Hindlimb muscle (tissue), 1 donor: ENCODE results near the gene TARBP2. TPM values are rescaled to one million over a fixed set of nuclear protein-coding genes. Genes with fewer than 3 reads are reported as not detected.
A peak's percentile ranks its signal among the peaks of the same experiment; 100 is the strongest.

Source experiments
- DNase-seq: peaks from one replicate; pipeline ENCODE4 v3.0.0-alpha.2; 2013
- polyA plus RNA-seq: library from polyadenylated mRNA; unstranded; fragments of 120-200 nt; gene quantifications from one replicate; pipeline ENCODE4 v1.2.1, GENCODE V29; 2013; ENCODE audit not compliant: insufficient read length

Gene TARBP2
- polyA plus RNA-seq, result 24.7 TPM

DNA sequence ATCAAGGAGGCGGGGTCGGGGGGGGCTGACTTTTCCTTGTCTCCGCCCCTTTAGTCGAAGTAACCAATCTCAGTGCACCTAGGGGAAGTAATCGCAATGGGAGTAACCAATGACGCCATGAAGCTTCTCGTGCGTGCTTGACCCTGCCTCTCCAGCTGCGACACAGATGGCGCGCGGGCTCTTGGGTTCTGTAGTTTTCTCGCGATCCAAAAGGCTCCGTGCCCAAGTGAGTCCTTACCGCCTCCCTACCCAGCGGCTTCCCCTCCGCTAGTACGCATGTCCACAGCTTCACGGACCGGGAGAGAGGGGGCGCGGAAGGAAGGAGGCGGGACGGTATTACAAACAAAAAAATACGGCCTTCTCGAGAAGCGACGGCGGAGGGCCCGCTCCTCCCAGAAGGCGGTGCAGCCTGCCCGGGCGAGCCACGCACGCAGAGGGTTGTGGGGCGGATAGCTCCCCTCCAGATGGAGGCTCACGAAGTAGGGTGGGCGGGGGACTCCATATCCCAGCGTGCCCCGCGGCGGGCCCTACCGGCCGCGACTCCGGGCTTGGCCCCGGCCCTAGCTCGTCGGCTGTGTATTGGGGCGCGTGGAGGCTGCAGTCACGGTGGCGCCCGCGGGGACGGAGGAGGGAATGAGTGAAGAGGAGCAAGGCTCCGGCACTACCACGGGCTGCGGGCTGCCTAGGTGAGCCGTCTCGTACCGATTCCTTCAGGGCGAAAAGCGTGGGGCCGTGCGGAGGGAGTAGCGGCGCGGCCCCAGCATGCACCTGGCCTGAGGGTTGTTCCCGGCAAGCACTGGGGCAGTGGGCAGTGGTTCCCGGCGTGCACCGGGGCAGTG, at the start of gene TARBP2:
TSS of gene TARBP2 (plus strand) at position 508 of the 839 bp plus-strand sequence. CDS start at position 634, 126 bp downstream.
- DNase-seq, result peak; percentile 99

GRCh38 chr12:53451661-53452158, 49.4 kb upstream of the TARBP2 start, which contains the start of gene PCBP2:
PCBP2 (plus strand) TSS chr12:53452102; CDS start chr12:53454801, 2,699 bp downstream.
- peak; percentile 98 for DNase-seq

DNA sequence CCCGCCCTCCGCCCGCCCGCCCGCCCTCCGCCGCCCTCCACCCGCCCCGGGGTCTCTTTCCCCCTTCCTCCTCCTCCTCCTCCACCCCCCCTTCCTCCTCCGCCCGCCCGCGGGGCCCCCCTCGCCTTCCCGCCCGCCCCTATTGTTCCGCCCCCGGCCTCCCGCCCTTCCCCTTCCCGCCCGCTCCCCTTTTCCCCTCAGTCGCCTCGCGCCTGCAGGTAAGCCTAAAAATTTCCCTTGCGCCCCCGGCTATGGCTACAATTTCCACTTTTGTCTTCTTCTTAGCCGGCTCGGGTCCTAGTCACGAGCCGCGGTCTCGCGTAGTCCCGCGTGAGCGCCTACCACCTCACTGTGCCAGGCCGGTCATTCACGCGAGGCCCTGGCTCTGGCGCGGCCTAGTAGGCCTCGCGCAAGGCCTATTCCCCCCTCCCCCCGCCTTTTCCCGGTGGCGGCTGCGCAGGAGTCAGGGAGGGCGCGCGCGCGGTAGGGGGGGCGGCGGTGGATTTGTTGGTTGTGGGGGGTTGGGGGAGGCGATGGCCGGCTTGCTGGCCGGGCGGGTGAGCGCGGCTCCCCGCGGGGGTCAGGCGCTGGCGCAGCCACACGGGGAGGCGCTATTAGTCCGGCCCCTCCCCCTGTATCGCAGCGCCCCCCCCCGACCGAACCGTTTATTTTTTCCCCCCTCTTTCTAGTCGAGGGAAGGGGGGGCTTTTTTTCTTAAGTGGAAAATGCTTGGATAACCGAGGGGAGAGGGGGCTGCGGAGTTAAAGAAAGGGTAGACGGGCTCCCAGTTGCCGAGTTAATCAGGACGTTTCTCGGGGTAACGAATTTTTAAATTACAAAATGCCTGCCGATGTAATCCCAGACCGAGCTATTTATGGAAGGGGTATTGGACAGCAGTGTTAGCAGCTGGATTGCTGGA, 48.7 kb upstream of the TARBP2 start:
- DNase-seq, result peak; percentile 87

DNA sequence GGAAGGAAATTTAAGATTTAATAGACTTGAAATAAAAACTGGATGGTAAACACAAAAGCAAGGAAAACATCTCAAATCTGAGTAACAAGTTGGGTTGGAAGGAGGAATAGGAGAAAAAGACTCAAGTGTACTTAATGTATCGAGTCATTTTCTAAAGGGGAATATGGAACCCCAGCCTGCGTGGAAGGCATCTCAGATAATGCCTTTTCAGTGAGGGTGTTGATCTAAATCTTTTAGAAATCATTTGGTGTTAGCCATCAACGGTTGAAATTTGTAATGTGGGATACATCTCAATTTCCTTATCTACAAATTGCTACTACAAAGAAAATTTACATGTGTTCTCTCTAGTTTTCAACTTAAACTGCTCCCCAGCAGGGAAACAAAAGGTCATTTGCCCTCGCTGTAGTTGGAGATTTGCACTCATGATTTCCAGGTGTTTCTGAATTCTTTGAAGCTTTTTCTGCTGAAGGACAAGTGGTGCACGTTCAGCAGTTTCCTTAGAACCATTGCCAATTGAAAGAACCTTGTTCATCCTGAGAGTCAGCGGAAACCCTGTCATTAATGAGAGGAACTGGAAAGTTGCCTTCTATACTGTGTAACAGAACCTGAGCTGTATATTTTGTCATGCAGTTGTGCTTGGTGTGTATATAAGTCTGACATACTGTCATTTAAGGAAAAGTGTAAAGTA, 47.0 kb upstream of the TARBP2 start:
- no peak for DNase-seq

DNA sequence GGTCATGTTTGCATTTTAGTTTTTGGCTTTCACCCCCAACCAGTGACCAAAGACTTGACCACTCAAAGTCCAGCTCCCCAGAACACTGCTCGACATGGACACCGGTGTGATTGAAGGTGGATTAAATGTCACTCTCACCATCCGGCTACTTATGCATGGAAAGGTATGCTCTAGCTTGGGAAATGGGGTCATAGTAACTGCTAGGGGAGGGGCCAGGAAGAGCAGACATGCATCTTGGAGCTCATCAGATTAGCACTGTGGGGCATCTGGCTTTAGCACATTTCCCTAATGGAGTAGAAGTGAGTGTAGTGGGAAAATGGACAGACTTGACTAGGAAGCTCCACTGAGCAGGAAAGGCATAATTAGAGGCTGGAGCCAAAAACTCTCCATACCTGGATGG, 46.4 kb upstream of the TARBP2 start:
- DNase-seq, result no peak

GRCh38 chr12:53456654-53457366, 44.3 kb upstream of the TARBP2 start:
- no peak for DNase-seq

DNA sequence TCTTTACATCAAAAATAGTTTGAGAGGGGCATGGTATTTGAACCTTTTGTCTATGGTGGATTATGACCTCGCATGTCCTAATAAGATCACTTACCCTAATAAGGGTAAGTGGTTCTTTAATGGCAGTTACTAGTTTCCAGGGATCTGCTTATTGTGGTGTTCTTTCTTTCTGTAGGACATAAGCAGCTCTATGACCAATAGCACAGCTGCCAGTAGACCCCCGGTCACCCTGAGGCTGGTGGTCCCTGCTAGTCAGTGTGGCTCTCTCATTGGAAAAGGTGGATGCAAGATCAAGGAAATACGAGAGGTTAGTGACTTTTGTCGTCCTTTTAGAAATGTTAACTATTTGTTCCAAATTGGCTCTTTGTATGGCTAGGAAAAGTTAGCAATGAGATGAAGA, 42.0 kb upstream of the TARBP2 start:
- DNase-seq, result no peak

DNA sequence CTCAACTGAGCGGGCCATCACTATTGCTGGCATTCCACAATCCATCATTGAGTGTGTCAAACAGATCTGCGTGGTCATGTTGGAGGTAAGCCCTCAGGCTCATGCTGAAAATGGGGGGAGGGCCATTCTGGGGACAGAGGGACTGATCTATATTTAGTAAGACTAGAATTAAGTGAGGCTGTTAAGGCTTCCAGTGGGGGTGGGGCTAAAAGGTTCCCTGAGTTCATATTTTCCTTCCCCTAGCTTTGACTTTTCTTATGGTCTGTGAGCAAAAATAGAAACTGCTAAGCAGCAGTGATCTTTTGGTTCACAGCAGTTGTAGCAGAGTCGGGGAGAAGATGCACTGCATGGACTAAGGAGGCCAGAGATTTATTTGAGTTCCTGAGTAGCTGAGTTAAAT, 40.0 kb upstream of the TARBP2 start:
- no peak for DNase-seq

GRCh38 chr12:53461591-53461990, 39.5 kb upstream of the TARBP2 start:
- DNase-seq, result no peak

DNA sequence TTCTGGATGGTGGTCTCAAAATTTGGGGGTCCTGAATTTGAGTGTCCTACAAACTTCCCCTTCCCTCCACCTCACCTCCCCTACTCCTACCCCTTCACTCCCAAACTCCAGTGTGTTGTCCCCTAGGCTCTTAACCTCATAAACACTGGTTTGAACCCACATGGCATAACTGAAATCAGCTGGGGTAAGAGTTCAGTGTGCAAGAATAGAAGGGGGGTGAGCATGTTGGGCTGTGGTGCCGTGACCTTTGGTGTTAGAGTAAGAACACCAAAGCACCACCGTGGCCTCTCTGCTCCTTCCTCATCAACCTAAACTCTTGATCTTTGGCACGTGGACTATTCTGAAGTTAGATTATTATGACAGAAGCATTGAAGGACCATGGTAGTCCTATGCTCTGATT, 38.1 kb upstream of the TARBP2 start:
- DNase-seq, result no peak

DNA sequence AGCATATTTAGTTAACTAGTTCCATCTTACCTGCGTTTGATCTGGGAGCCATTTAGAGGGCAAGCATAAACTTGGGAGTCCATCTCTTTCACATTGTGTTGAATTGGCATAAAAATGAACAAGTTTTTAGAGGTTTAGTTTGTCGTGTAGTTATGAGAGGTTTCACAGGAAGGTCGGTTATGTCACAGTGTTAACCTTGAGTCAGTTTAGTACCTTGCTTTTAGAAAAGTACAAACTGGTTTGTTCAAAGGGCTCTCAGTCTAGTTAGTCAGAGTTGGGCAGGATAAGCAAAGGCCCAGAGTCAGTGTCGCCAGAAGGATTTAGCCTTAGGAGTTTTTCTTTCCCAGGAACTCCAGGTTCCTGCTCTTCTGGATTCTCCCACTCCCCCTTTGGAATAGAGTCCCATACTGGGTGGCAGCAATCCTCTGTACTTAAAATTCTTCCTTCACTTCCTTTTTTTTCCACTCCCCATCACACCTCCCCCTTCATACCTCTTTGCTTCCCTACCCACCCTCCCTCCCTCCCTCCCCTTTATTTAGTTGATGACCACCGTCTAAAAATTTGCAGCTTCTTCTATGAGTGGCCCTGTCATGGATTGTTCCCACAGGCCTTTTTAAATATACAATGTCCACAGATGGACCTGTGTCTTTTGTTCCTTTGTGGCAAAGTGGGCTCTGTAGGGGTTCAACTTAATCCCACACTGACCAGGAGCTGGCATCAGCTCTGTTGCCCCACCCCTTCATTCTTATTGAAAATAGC, 37.1 kb upstream of the TARBP2 start:
- no peak for DNase-seq

GRCh38 chr12:53464685-53465418, 36.2 kb upstream of the TARBP2 start:
- no peak for DNase-seq

GRCh38 chr12:53465679-53466078, 35.4 kb upstream of the TARBP2 start:
- DNase-seq, result no peak

DNA sequence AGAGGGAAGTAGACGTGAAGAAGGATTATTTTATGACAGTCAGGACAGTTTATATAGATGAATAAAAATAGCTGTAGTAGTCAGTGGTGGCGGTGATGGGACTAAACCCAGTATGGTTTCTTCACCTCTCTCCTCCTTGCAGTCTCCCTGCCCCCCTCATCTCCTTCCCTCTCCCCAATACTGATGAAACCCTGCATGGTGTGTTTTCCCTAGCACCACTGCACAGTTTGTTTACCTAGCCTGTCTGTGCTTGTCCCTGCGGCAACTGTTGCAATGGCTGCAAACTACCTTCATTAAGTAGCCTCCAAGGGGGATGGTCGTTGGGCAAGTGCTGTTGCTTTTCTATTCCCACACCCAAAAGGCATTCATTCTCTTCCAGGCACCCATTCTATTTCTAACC, 34.4 kb upstream of the TARBP2 start:
- no peak for DNase-seq

GRCh38 chr12:53467082-53467481, 34.0 kb upstream of the TARBP2 start:
- DNase-seq, result no peak

- no peak for DNase-seq
Observed at GRCh38 chr12:53467880-53468279, 33.2 kb upstream of the TARBP2 start.

GRCh38 chr12:53468282-53468681, 32.8 kb upstream of the TARBP2 start:
- DNase-seq, result no peak

- DNase-seq, result no peak
Observed at GRCh38 chr12:53472056-53472582, 29.0 kb upstream of the TARBP2 start.

DNA sequence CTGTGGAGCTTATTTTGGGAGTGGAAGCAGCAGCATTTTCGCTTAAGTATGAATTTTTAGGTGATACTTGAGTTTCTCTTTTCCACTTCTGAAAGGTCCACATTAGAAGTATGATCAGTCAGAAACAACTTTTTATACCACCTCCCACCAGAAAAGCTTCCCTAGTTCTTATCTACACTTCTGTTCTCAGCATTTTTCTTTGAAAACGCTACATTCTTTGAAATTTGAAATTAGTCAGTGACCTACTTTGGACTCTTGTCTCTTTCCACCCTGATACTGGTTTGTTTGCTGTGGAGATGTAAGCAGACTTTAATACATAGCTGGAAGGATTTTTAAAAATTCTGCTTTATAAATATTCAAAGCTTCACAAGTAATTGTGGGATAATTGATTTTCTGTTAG, 27.0 kb upstream of the TARBP2 start:
- DNase-seq, result no peak

DNA sequence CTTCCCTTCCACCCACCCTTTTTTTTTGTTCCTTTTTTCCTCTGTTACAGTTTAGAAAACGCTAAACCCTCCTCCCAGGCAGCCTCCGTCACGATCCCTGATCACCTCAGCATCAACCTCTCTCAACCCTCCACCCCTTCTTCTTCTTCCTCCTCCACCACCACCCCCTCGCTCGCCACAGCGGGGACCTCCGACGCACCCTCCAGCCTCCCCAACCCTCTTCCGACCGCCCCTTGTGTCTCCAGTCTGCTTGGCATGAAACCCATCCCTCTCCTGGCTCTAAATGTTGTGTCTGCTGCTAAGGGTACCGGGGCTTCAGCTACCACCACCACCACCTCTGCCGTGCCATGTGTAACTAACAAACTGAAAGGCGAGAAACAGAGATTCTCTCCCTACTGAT, 26.3 kb upstream of the TARBP2 start:
- no peak for DNase-seq
